WERI-Rb-1 (cell line): ENCODE data around the gene IQGAP2.

Experiments
- DNase-seq: peaks from one replicate; pipeline ENCODE4 v3.0.0-alpha.2; 2020
- H3K27ac ChIP-seq: fragments of 250-450 bp; sonication (Bioruptor Pico); 2 replicates; pipeline ENCODE4 v1.5.1; 2020; ENCODE audit warnings: mild to moderate bottlenecking, moderate library complexity
- H3K27me3 ChIP-seq: fragments of 250-450 bp; sonication (Bioruptor Pico); 2 replicates; pipeline ENCODE4 v1.5.1; 2021; ENCODE audit warnings: mild to moderate bottlenecking, low read depth, moderate library complexity; ENCODE audit not compliant: insufficient read depth, severe bottlenecking
- H3K36me3 ChIP-seq: fragments of 250-450 bp; sonication (Bioruptor Pico); 2 replicates; pipeline ENCODE4 v1.5.1; 2020; ENCODE audit warnings: mild to moderate bottlenecking, moderate library complexity
- H3K4me3 ChIP-seq: 2 replicates; pipeline ENCODE4 v1.5.1; 2011; ENCODE audit warnings: low read depth, mild to moderate bottlenecking, control low read depth, low read length
- H3K9me3 ChIP-seq: fragments of 250-450 bp; sonication (Bioruptor Pico); 2 replicates; pipeline ENCODE4 v1.5.1; 2021; ENCODE audit warnings: mild to moderate bottlenecking, moderate library complexity; ENCODE audit not compliant: severe bottlenecking
- TF ChIP-seq, protein P1 (sequence below): IDR thresholded peaks from 2 replicates; pipeline ENCODE4 v1.5.1; 2011; ENCODE audit warnings: low read depth, mild to moderate bottlenecking, control low read depth, inconsistent platforms, low read length

Gene IQGAP2

DNA sequence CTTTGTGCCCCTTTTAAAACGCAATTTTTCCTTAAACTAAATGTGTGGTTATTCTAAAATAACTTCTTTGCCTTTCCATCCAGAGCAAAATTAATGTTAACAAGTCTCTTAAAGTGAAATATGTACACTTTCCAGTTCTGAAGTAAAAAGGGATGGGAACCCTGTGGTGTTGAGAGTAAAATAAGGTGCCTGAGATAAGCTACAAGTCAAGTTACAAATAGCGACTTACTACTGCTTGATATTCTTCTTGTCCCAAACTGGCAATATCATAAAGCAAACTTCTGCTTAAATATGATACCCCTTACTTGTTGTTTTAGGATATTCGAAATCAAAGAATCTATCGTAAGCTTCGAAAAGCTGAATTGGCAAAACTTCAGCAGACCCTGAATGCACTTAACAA, 294.6 kb downstream of the IQGAP2 start:
- Histone ChIP-seq H3K9me3 (no peaks in the 10 kb centered on the region), H3K27me3 (no peaks in the 10 kb centered on the region), H3K4me3 (no peak overlapping the region), H3K36me3 (peaks cover 31% of the 10 kb centered on the region), H3K27ac (no peak overlapping the region)
- no peak for DNase-seq
- TF ChIP-seq, protein P1, sequence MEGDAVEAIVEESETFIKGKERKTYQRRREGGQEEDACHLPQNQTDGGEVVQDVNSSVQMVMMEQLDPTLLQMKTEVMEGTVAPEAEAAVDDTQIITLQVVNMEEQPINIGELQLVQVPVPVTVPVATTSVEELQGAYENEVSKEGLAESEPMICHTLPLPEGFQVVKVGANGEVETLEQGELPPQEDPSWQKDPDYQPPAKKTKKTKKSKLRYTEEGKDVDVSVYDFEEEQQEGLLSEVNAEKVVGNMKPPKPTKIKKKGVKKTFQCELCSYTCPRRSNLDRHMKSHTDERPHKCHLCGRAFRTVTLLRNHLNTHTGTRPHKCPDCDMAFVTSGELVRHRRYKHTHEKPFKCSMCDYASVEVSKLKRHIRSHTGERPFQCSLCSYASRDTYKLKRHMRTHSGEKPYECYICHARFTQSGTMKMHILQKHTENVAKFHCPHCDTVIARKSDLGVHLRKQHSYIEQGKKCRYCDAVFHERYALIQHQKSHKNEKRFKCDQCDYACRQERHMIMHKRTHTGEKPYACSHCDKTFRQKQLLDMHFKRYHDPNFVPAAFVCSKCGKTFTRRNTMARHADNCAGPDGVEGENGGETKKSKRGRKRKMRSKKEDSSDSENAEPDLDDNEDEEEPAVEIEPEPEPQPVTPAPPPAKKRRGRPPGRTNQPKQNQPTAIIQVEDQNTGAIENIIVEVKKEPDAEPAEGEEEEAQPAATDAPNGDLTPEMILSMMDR: no peak

DNA sequence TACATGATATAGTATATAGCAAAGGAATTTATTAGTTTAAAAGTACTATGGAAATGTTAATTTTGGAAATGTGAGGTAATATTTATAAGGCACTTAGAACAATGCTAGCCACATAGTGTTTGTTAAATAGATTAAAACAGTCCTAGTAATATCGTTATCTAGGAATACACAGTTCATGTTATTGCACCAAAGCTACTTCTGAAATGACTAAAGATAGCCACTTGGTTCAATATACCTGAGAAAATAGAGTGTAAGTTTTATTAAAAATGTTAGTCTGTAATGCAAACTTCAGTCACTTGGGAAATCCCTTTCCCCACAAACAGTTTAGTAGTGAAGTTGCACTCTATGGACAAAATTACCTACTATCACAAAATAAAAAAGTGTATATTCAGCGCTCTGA, 297.5 kb downstream of the IQGAP2 start:
- TF ChIP-seq, protein P1: no peak
- no peak for DNase-seq
- no peaks in the 10 kb centered on the region for H3K9me3 ChIP-seq
- no peaks in the 10 kb centered on the region for H3K27me3 ChIP-seq
- no peak overlapping the region for H3K4me3 ChIP-seq
- H3K27ac ChIP-seq: no peak overlapping the region
- H3K36me3 ChIP-seq: peaks cover 27% of the 10 kb centered on the region

DNA sequence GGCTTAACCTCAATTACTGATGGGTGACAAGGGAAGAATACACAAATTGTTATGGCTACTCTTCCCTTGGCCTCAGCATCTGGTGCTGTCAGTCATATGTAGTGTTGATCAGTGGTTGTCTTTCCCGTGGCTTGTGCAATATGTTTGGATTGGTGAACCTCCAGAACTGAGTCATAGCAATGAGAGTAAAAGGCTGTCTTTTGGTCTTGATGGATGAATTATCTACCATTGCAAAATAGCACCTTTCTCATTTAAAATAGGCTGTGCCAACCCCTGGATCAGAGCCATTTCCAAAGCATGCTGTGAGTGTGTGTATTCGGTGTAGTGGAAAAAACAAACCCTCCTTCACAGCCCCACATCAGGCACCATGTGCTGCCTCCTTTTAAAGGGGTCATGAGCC, 298.2 kb downstream of the IQGAP2 start:
- H3K9me3 ChIP-seq: no peaks in the 10 kb centered on the region
- H3K27me3 ChIP-seq: no peaks in the 10 kb centered on the region
- no peak overlapping the region for H3K27ac ChIP-seq
- DNase-seq: no peak
- H3K4me3 ChIP-seq: no peak overlapping the region
- H3K36me3 ChIP-seq: peaks cover 23% of the 10 kb centered on the region
- TF ChIP-seq, protein P1: no peak

DNA sequence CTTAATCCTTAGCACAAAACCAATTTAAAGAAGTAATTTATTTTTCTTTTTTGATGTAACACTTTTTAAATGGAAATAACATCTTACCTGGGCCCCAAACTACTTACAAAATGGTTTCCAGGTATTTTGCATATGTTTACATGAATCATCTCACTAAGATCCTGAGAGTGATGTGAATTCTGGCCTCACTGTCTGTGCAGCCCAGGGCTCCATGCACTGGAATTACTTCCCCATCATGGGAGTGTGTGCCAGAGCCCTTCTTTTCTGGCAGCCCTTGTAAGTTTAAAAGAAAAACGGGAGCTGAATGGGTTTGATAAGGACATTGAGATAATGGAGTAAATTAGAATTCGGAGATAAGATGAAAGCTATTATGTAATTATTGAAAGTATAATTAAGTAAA, 300.6 kb downstream of the IQGAP2 start:
- Histone ChIP-seq H3K9me3 (no peaks in the 10 kb centered on the region), H3K4me3 (no peak overlapping the region), H3K36me3 (peaks cover 18% of the 10 kb centered on the region), H3K27me3 (no peaks in the 10 kb centered on the region), H3K27ac (no peak overlapping the region)
- TF ChIP-seq, protein P1: no peak
- DNase-seq: no peak

DNA sequence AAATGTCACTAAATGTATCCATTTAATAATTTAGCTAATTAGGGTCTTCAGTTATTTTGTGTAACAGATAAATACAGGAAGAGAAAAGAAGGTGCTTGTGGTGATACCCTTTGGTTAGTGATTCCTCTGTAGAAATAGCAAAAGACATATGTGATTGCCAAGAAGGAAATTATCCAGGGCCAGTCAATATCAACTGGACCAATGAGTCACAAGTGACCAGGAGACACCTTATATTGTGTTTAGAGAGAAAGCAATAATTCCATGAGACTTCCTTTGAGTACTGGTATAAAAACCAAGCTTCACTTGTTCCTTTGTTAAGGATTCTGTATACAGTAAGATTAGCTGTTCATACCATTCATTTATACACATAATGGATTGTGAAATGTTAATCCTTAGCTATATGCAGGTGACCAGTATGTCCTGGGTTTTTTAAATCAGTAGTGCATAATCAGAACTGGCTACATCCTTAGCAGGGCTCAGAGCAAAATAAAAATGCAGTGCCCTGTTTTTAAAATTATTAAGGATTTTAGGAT, 301.1 kb downstream of the IQGAP2 start:
- no peaks in the 10 kb centered on the region for H3K9me3 ChIP-seq
- TF ChIP-seq, protein P1: no peak
- H3K27me3 ChIP-seq: no peaks in the 10 kb centered on the region
- no peak overlapping the region for H3K4me3 ChIP-seq
- H3K27ac ChIP-seq: no peak overlapping the region
- H3K36me3 ChIP-seq: peaks cover 18% of the 10 kb centered on the region
- DNase-seq: no peak

DNA sequence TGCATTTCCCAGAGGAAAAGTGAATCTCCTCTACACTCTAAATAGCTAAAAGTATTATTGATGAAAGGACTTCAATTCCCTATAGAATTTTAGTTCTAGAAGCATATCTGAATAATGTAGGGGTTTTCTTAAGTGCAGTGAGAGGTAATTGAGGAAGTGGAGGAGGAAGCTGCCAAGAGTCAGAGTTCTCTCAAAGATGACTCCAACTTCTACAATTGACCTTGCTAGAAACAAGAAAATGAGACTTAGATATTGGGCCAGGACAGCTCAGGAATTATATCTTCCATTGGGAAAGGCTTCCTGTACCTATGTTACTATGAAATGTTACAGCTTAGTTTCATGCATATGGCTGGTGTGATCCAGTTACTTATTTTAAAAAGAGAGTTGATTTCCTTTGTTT, 302.5 kb downstream of the IQGAP2 start:
- Histone ChIP-seq H3K9me3 (no peaks in the 10 kb centered on the region), H3K36me3 (peaks cover 18% of the 10 kb centered on the region)
- no peak for DNase-seq

More for the DNA sequence above, 302.5 kb downstream of the IQGAP2 start:
- TF ChIP-seq, protein P1: no peak
- Histone ChIP-seq H3K4me3 (no peak overlapping the region), H3K27ac (no peak overlapping the region), H3K27me3 (no peaks in the 10 kb centered on the region)
